ENCODE data around the gene ZNF680.

ZNF680 gene

GRCh38 chr7:64562626-64563278 is at the start of gene ZNF680:
Gene ZNF680 (minus strand): TSS chr7:64563071. CDS start chr7:64562954, 117 bp downstream.
- CTCF ChIA-PET: no interaction called here
- POLR2A ChIA-PET: interaction anchor here (0.8 to 1.9 kb wide), 7 partner anchors 13 to 255 kb away, joined by 3 to 10 read pairs (median 4); partner anchors contain the start of genes ZNF107, ZNF138 and ZNF736
- peak; percentile 82 for DNase-seq (ENCODE audit: extremely low spot score)
- TF ChIP-seq L3MBTL2 (conservative IDR thresholded peaks at IDR 0.05) (peak; percentile 23; the same call in 1 of the 2 replicates), ARNT (IDR thresholded peaks at IDR 0.05) (no peak), HDGF (IDR thresholded peaks at IDR 0.05; ENCODE audit: borderline replicate concordance) (no peak), FOXK2 (IDR thresholded peaks at IDR 0.05) (no peak), ELF4 (IDR thresholded peaks at IDR 0.05) (peak; percentile 73), BHLHE40 (IDR thresholded peaks at IDR 0.05; ENCODE audit: borderline replicate concordance) (no peak)
- TF ChIP-seq, protein P1, sequence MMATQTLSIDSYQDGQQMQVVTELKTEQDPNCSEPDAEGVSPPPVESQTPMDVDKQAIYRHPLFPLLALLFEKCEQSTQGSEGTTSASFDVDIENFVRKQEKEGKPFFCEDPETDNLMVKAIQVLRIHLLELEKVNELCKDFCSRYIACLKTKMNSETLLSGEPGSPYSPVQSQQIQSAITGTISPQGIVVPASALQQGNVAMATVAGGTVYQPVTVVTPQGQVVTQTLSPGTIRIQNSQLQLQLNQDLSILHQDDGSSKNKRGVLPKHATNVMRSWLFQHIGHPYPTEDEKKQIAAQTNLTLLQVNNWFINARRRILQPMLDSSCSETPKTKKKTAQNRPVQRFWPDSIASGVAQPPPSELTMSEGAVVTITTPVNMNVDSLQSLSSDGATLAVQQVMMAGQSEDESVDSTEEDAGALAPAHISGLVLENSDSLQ (IDR thresholded peaks at IDR 0.05): peak; percentile 97

- POLR2A ChIA-PET: no interaction called here
- DNase-seq (ENCODE audit: extremely low spot score): no peak
- CTCF ChIA-PET: no interaction called here
- no peak for TF ChIP-seq CTBP1 (IDR thresholded peaks at IDR 0.05; ENCODE audit: borderline replicate concordance)
- no peak for TF ChIP-seq NFRKB (IDR thresholded peaks at IDR 0.05)
- TF ChIP-seq ZNF384 (IDR thresholded peaks at IDR 0.05): no peak
Measured at GRCh38 chr7:64612452-64612851, 49.6 kb upstream of the ZNF680 start.

GRCh38 chr7:64611717-64612116 is 48.8 kb upstream of the ZNF680 start:
- no peak for DNase-seq (ENCODE audit: extremely low spot score)
- TF ChIP-seq L3MBTL2 (conservative IDR thresholded peaks at IDR 0.05) (no peak), HDGF (IDR thresholded peaks at IDR 0.05; ENCODE audit: borderline replicate concordance) (no peak), ELF4 (IDR thresholded peaks at IDR 0.05) (no peak), FOXM1 (IDR thresholded peaks at IDR 0.05; ENCODE audit: borderline replicate concordance) (no peak), FOXA1 (IDR thresholded peaks at IDR 0.05) (no peak), NFRKB (IDR thresholded peaks at IDR 0.05) (no peak), ZNF384 (IDR thresholded peaks at IDR 0.05) (no peak), BHLHE40 (IDR thresholded peaks at IDR 0.05; ENCODE audit: borderline replicate concordance) (no peak)
- ChIA-PET CTCF (no interaction called here), POLR2A (no interaction called here)

- no peak for DNase-seq (ENCODE audit: extremely low spot score)
- TF ChIP-seq ARNT (IDR thresholded peaks at IDR 0.05) (no peak), CTBP1 (IDR thresholded peaks at IDR 0.05; ENCODE audit: borderline replicate concordance) (no peak), ELF4 (IDR thresholded peaks at IDR 0.05) (no peak), NFRKB (IDR thresholded peaks at IDR 0.05) (no peak), TARDBP (IDR thresholded peaks at IDR 0.05) (no peak), SP1 (IDR thresholded peaks at IDR 0.05) (no peak), LEF1 (IDR thresholded peaks at IDR 0.05; ENCODE audit: borderline replicate concordance) (no peak), SUZ12 (IDR thresholded peaks at IDR 0.05) (no peak), FOXK2 (IDR thresholded peaks at IDR 0.05) (no peak)
- TF ChIP-seq, protein P1 (IDR thresholded peaks at IDR 0.05): no peak
- ChIA-PET POLR2A (no interaction called here), CTCF (no interaction called here)
Measured at GRCh38 chr7:64610997-64611396, 48.1 kb upstream of the ZNF680 start.

DNA sequence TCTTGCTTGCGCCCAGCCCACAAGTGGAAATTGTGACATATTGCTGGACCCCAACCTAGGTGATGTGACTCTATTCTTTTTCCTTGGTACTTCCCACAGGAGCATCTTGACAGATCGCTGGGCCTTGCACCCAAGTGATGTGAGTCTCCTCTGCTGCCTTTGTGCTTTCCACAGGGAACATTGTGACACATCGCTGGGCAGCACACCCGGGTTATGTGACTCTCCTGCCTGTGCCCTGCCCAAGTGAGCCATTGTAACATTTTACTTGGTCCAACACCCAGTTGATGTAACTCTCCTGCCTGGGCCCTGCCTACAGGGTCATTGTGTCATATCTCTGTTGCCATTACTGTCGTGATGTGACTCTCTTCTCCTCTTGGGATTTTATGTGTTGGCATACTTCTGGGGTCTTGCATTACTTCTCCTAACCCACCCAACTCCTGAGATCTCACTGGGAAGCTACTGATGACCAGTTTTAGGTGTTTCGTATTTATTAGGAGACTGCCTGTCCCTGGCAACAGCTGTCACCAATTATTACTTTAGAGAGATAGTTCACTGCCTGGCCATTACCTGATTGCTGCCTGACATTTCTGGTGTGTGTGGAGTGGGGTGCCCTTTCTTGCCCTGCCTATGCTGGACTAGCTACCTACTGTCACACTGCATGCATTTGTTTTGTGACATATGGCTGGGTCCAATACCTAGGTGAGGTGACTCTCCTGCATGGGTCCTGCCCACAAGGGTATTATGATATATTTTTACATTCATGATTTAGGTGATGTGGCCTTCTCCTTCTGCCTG is 45.4 kb upstream of the ZNF680 start:
- no peak for DNase-seq (ENCODE audit: extremely low spot score)
- no peak for TF ChIP-seq HDGF (IDR thresholded peaks at IDR 0.05; ENCODE audit: borderline replicate concordance)
- TF ChIP-seq NFRKB (IDR thresholded peaks at IDR 0.05): no peak
- TF ChIP-seq ARNT (IDR thresholded peaks at IDR 0.05): no peak
- no peak for TF ChIP-seq ELF4 (IDR thresholded peaks at IDR 0.05)
- no peak for TF ChIP-seq SP1 (IDR thresholded peaks at IDR 0.05)
- POLR2A ChIA-PET: no interaction called here
- CTCF ChIA-PET: no interaction called here

- TF ChIP-seq HDGF (IDR thresholded peaks at IDR 0.05; ENCODE audit: borderline replicate concordance) (no peak), NFRKB (IDR thresholded peaks at IDR 0.05) (no peak), ZNF384 (IDR thresholded peaks at IDR 0.05) (no peak), ELF4 (IDR thresholded peaks at IDR 0.05) (no peak), TARDBP (IDR thresholded peaks at IDR 0.05) (no peak), FOXK2 (IDR thresholded peaks at IDR 0.05) (no peak), FOXM1 (IDR thresholded peaks at IDR 0.05; ENCODE audit: borderline replicate concordance) (no peak), CTBP1 (IDR thresholded peaks at IDR 0.05; ENCODE audit: borderline replicate concordance) (no peak), FOXA1 (IDR thresholded peaks at IDR 0.05) (no peak), SUZ12 (IDR thresholded peaks at IDR 0.05) (no peak), BHLHE40 (IDR thresholded peaks at IDR 0.05; ENCODE audit: borderline replicate concordance) (no peak), ARNT (IDR thresholded peaks at IDR 0.05) (no peak), LEF1 (IDR thresholded peaks at IDR 0.05; ENCODE audit: borderline replicate concordance) (no peak), SP1 (IDR thresholded peaks at IDR 0.05) (no peak), L3MBTL2 (conservative IDR thresholded peaks at IDR 0.05) (no peak)
- TF ChIP-seq, protein P1 (IDR thresholded peaks at IDR 0.05): no peak
- CTCF ChIA-PET: no interaction called here
- no peak for DNase-seq (ENCODE audit: extremely low spot score)
- POLR2A ChIA-PET: no interaction called here
Measured at GRCh38 chr7:64606385-64606784, 43.5 kb upstream of the ZNF680 start.
